NCI-H128 (cell line): ENCODE data around the gene CD82.
"Not testable (repeated sequence)": the region's sequence is repeated elsewhere in the genome, so short reads cannot be mapped to it uniquely, and the experiment has no call there.

Source experiments
- DNase-seq: peaks from one replicate; lab custom pipeline; 2025; ENCODE audit not compliant: unreplicated experiment; lab: John Stamatoyannopoulos, UW

CD82 gene

DNA sequence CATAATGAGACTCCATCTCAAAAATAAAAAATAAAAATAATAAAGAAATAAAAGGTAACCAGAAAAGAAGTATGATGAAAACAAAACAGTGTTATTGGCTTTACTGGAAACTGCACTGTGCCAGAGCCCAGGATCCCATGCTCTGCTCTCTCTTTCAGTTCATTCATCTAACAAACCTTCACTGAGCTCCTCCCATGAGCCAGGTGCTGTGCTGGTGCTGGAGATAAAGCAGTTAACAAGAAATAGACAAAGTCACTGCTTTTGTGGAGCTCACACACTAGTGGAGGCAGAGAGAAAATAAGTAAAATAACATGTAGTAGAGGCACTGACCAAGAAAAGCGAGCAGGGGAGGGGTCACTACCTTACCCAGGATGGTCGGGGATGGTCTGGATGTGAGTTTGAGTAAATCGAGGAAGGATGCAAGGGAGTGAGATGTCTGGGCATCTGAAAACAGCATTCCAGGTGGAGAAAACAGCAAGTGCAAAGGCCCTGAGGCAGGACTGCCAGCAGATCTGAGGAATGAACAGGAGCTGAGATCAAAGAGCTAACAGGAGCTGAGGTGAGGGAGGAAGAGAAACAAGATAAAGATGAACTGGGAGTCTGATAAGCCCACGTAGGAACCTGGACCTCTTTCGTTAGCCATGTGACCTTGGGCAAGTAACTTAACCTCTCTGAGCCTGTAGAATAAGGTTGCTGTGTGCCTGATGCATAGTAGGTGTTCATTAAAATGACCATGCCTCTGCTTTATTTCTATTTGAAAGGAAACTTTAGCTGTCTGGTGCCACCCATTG, 31.3 kb upstream of the CD82 start:
- DNase-seq, result no peak

DNA sequence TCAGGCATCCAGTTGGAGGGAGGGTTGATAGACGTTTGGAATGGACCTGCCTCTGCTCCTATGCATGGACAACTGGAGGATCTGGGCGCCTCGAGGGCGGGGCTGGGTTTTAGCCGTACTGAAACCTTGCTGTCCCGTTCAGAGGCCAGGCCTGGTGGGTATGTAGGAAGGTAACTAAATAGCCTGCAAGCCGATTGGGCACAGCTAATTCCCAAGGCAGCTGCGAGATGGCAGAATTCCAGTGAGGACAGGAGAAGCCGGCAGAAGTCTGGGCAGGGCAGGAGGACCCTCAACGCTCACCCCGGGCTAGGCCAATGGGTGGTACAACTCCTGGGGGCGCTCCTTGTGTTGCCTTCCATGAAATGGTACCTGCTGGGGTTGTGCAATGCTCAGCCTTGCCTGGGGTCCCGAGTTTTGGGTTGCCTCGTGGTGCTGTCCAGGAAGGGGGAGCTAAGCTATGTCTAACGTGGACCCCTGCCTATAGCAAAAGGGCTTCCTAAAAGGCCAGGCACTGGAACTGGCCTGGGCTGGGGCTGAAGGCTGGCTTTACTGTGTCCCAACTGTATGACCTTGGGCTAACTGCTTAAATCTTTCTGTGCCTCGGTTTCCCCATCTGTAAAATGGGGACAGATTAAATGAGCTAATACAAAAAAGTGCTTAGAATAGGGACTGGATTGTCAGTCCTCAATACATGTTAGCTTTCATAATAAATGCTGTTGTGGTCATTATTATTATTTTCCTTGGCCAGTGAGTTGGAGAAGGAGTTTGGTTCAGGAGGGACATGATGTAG, 30.1 kb upstream of the CD82 start:
- DNase-seq, result no peak

- DNase-seq, result no peak
Measured at GRCh38 chr11:44536788-44537516, 28.5 kb upstream of the CD82 start.

DNA sequence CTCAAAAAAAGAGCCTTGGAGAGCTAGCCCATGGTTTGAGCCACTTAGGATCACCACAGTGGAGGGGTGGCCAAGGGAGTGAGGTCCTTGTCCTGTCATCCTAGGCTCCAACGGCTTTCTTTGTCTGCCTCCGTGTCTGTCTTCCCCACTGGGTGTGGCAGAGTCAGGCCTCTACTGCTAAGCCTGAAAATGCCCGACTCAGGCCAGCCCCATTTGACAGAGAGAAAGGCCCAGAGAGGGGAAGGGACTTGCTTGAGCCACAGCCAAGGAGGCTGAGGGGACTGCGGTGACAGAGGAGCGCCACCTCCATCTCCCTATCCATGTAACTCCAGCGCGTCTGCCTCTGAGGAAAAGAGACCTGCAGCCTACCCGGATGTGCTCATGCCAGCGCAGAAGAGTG, 27.8 kb upstream of the CD82 start:
- no peak for DNase-seq

DNA sequence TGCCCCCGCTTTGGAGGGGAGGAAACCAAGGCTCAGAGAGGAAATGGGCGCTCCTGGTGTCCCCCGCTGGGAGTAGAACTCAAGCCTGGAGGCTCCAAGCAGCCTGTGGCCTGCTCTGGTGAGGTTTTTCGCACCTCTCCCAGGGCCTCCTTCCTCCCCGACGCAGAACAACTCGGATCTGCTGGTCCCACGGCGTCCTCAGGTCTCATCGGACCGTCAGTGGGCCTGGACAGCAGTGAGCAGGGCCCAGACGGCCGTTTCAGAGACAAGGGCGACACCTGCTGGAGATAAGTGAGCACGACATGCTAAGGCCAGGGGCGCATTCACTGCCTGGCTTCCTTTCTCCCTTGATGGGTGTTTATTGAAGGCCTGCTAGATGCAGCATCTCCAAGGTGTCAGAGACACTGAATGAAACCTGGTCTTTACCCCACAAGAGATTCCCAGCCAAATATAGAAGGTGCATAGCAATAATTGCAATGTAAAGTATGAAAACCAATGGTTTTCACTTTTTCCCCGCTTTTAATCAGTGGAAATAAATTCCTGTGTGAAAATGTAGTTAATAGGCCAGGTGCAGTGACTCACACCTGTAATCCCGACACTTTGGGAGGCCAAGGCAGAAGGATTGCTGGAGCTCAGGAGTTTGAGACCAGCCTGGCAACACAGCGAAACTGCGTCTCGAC, 26.9 kb upstream of the CD82 start:
- peak; percentile 61 for DNase-seq

- peak; percentile 86 for DNase-seq
Measured at GRCh38 chr11:44539971-44540370, 25.5 kb upstream of the CD82 start.

GRCh38 chr11:44540667-44541066, 24.8 kb upstream of the CD82 start:
- no peak for DNase-seq

- DNase-seq, result no peak
Measured at GRCh38 chr11:44542372-44542771, 23.1 kb upstream of the CD82 start.

GRCh38 chr11:44546984-44547383, 18.5 kb upstream of the CD82 start:
- not testable (repeated sequence) for DNase-seq

DNA sequence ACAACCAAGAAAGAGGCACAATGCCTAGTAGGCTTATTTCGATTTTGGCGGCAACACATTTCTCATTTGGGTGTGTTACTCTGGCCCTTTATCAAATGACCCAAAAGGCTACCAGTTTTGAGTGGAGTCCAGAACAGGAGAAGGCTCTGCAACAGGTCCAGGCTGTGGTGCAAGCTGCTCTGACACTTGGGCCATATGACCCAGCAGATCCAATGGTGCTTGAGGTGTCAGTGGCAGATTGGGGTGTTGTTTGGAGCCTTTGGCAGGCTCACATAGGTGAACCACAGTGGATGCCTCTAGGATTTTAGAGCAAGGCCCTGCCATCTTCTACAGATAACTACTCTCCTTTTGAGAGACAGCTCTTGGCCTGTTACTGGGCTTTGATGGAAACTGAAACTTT, 17.9 kb upstream of the CD82 start:
- DNase-seq, result not testable (repeated sequence)

- DNase-seq, result no peak
Measured at GRCh38 chr11:44548032-44548695, 17.3 kb upstream of the CD82 start.

DNA sequence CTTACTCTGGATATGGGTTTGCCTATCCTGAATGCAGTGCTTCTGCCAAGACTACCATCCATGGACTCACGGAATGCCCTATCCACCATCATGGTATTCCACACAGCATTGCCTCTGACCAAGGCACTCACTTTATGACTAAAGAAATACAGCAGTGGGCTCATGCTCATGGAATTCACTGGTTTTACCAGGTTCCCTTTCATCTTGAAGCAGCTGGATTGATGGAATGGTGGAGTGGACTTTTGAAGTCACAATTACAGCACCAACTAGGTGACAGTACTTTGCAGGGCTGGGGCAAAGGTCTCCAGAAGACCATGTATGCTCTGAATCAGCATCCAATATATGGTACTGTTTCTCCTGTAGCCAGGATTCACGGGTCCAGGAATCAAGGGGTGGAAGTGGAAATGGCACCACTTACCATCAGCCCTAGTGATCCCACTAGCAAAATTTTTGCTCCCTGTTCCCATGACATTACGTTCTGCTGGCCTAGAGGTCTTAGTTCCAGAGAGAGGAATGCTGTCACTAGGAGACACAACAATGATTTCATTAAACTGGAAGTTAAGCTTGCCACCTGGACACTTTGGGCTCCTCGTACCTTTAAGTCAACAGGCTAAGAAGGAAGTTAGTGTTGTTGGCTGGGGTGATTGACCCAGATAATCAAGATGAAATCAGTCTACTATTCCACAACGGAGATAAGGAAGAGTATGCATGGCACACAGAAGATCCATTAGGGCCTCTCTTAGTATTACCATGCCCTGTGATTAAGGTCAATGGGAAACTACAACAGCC, 16.3 kb upstream of the CD82 start:
- DNase-seq, result not testable (repeated sequence)

DNA sequence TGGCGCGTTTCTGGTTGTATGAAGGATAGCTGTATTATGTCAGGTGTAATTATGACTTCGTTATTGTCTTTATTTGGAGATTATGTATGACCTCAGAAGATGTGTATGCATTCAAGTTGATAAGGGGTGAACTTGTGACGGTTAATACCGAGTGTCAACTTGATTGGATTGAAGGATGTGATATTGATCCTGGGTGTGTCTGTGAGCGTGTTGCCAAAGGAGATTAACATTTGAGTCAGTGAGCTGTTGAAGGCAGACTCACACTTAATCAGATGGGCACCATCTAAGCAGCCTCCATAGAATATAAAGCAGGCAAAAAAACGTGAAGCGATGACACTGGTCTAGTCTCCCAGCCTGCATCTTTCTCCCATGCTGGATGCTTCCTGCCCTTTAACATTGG, 15.3 kb upstream of the CD82 start:
- no peak for DNase-seq

GRCh38 chr11:44551456-44552139, 13.9 kb upstream of the CD82 start:
- DNase-seq, result no peak

DNA sequence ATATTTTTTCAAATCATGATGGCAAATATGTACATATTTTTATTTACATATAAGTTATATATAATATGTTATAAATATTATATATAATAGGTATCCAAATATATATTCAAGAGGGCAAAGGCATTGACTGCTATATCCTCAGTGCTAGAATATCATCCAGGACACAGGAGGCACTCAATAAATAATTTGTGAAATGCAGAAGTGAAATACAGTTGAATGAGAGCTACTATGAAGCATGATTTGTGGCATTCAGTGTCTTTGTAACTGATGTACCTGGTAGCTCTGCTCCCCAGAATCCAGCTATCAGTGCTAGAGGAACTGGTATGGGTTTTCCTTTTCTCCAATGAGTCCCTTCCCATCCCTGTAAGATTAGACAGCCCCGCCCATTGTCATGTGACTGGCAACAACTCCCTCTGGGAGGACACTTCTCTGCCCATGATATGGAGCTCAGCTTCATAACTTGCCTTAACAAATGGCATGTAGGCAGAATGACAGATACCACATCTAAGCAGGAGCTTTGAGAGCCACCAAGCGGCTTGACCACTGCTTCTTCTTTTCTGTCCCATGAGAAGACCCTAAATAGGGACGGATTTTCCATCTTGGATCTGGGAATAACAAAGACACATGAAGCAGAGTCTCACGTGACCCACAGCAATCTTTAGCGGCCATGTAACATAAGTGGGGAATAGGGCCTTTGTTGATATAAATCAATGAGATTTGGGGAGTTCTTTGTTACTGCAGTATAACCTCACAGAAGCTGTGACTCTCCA, 10.2 kb upstream of the CD82 start:
- DNase-seq, result no peak

- DNase-seq, result no peak
Measured at GRCh38 chr11:44556735-44557409, 8.6 kb upstream of the CD82 start.

- DNase-seq, result no peak
Measured at GRCh38 chr11:44557464-44557863, 8.0 kb upstream of the CD82 start.
